Panc1 (cell line): Measurements from ENCODE around the gene RAB39A.

Experiments
- POLR2AphosphoS5 ChIP-seq: IDR thresholded peaks from 2 replicates; pipeline ENCODE4 v1.6.1; 2012; ENCODE audit warnings: mild to moderate bottlenecking, low read depth, low read length, moderate library complexity
- TF ChIP-seq, protein P1 (sequence below): fragments of 450-650 bp; IDR thresholded peaks from 2 replicates; pipeline ENCODE4 v1.5.1; 2017; ENCODE audit warnings: mild to moderate bottlenecking

GRCh38 chr11:107957109-107957588, 28.9 kb downstream of the RAB39A start:
- TF ChIP-seq, protein P1, sequence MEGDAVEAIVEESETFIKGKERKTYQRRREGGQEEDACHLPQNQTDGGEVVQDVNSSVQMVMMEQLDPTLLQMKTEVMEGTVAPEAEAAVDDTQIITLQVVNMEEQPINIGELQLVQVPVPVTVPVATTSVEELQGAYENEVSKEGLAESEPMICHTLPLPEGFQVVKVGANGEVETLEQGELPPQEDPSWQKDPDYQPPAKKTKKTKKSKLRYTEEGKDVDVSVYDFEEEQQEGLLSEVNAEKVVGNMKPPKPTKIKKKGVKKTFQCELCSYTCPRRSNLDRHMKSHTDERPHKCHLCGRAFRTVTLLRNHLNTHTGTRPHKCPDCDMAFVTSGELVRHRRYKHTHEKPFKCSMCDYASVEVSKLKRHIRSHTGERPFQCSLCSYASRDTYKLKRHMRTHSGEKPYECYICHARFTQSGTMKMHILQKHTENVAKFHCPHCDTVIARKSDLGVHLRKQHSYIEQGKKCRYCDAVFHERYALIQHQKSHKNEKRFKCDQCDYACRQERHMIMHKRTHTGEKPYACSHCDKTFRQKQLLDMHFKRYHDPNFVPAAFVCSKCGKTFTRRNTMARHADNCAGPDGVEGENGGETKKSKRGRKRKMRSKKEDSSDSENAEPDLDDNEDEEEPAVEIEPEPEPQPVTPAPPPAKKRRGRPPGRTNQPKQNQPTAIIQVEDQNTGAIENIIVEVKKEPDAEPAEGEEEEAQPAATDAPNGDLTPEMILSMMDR, result no peak
- TF ChIP-seq POLR2AphosphoS5, result no peak
